OCI-LY3 (cell line): Measurements from ENCODE around the gene LRRC75B.

Experiments used
- H2AFZ ChIP-seq: fragments of 200-600, 300-600 bp; shearing (Covaris generic); 2 replicates; pipeline ENCODE4 v1.6.0; 2014; ENCODE audit warnings: antibody characterized with exemption, low read depth, low read length
- H3K27ac ChIP-seq: fragments of 200-600, 300-600 bp; sonication (generic); 2 replicates; pipeline ENCODE4 v1.5.1; 2014; ENCODE audit warnings: mild to moderate bottlenecking, low read length, moderate library complexity, mixed read lengths
- H3K27me3 ChIP-seq: fragments of 200-600, 300-600 bp; sonication (generic); 2 replicates; pipeline ENCODE4 v1.6.1; 2014; ENCODE audit warnings: low read depth, low read length, mixed read lengths
- H3K36me3 ChIP-seq: fragments of 200-600, 300-600 bp; sonication (generic); replicated peaks from 2 replicates; pipeline ENCODE3; 2014; ENCODE audit warnings: low read depth, low read length, mixed read lengths
- H3K4me1 ChIP-seq: fragments of 300-600, 200-600 bp; sonication (generic); 2 replicates; pipeline ENCODE4 v1.6.1; 2014; ENCODE audit warnings: low read length, mixed read lengths
- H3K4me2 ChIP-seq: fragments of 200-600, 300-600 bp; sonication (generic); 2 replicates; pipeline ENCODE4 v1.6.1; 2014; ENCODE audit warnings: low read length, mixed read lengths
- H3K4me3 ChIP-seq: fragments of 300-600, 200-600 bp; sonication (generic); 2 replicates; pipeline ENCODE4 v1.5.1; 2014; ENCODE audit warnings: antibody characterized with exemption, mild to moderate bottlenecking, low read length, moderate library complexity
- H3K79me2 ChIP-seq: fragments of 300-600, 200-600 bp; shearing (Covaris generic); 2 replicates; pipeline ENCODE4 v1.6.1; 2014; ENCODE audit warnings: mild to moderate bottlenecking, low read length, mixed read lengths
- H3K9ac ChIP-seq: fragments of 300-600, 200-600 bp; shearing (Covaris generic); 2 replicates; pipeline ENCODE4 v1.6.0; 2014; ENCODE audit warnings: mild to moderate bottlenecking, low read length, moderate library complexity
- H3K9me3 ChIP-seq: fragments of 200-600, 300-600 bp; shearing (Covaris generic); 2 replicates; pipeline ENCODE4 v1.6.1; 2014; ENCODE audit warnings: low read length, mixed read lengths; ENCODE audit not compliant: insufficient read depth
- H4K20me1 ChIP-seq: fragments of 200-600, 300-600 bp; sonication (generic); 2 replicates; pipeline ENCODE4 v1.6.1; 2016; ENCODE audit warnings: low read length, mixed read lengths; ENCODE audit not compliant: insufficient read depth
- EZH2phosphoT487 ChIP-seq: fragments of 200-600 bp; shearing (Covaris generic); IDR thresholded peaks from 2 replicates; pipeline ENCODE4 v1.6.1; 2018; ENCODE audit warnings: antibody characterized with exemption, mixed run types, low read depth
- TF ChIP-seq, protein P1 (sequence below): fragments of 200-600, 300-600 bp; sonication (generic); IDR thresholded peaks from 2 replicates; pipeline ENCODE4 v1.5.1; 2014; ENCODE audit warnings: antibody characterized with exemption, low read length, low read depth

The LRRC75B gene

DNA sequence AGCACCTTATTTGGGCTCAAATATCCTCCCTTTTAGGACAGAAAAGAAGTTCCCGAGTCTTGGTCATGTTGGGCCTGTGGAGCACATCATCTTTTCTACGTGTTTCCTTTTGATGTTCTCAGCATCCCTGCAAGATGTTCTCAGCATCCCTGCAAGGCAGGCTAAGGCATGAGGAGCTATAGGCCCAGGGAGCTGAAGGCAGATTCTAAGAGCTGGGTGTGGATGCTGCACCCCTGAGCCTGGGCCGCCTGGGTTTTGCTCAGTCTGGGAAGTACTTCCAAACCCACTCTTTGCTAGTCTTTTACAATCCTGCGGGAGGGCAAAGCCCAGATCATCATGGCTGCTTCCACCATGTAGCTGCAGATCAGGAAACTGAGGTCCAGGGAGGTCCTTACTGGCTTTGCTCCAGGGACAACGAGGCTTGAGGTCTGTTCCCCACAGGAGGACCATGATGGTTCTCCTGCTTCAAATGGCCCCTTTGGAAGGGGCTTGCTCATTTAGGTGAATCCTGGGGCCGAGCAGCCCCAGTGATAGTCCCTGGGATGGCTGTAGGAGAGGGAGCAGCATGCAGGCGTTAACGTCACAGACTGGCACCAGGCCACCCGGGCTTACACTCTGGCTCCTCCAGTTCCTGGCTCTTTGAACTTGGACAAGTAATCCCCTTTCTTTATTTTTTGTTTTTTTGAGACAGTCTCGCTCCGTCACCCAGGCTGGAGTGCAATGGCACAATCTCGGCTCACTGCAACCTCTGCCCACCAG is 10.6 kb downstream of the LRRC75B start:
- Histone ChIP-seq H3K27ac (no peak overlapping the region), H3K4me2 (no peak overlapping the region), H2AFZ (no peak overlapping the region), H3K79me2 (no peaks in the 10 kb centered on the region), H3K9me3 (no peaks in the 10 kb centered on the region), H3K27me3 (no peaks in the 10 kb centered on the region), H3K4me1 (no peaks in the 10 kb centered on the region), H3K9ac (no peak overlapping the region), H3K4me3 (no peak overlapping the region), H3K36me3 (peaks cover 5% of the 10 kb centered on the region), H4K20me1 (no peaks in the 10 kb centered on the region)
- TF ChIP-seq EZH2phosphoT487, result no peak
- TF ChIP-seq, protein P1, sequence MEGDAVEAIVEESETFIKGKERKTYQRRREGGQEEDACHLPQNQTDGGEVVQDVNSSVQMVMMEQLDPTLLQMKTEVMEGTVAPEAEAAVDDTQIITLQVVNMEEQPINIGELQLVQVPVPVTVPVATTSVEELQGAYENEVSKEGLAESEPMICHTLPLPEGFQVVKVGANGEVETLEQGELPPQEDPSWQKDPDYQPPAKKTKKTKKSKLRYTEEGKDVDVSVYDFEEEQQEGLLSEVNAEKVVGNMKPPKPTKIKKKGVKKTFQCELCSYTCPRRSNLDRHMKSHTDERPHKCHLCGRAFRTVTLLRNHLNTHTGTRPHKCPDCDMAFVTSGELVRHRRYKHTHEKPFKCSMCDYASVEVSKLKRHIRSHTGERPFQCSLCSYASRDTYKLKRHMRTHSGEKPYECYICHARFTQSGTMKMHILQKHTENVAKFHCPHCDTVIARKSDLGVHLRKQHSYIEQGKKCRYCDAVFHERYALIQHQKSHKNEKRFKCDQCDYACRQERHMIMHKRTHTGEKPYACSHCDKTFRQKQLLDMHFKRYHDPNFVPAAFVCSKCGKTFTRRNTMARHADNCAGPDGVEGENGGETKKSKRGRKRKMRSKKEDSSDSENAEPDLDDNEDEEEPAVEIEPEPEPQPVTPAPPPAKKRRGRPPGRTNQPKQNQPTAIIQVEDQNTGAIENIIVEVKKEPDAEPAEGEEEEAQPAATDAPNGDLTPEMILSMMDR, result no peak

DNA sequence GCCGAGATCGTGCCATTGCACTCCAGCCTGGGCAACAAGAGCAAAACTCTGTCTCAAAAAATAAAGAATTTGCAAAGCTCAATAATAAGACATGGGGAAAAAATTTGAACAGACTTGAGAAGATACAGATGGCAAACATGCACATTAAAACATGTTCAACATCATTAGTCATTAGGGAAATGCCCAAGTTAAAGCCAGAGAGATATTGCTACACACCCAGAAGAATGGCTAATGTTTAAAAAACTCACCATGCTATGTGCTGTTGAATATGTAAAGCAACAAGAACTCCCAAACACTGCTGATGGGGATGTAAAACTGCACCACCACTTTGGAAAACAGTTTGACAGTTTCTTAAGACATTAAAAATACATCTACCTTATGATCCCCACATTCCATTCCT is 12.6 kb downstream of the LRRC75B start:
- Histone ChIP-seq H3K4me1 (no peaks in the 10 kb centered on the region), H3K4me3 (no peak overlapping the region), H3K9ac (no peak overlapping the region), H3K27ac (no peak overlapping the region), H3K4me2 (no peak overlapping the region), H3K79me2 (no peaks in the 10 kb centered on the region), H3K36me3 (peaks cover 13% of the 10 kb centered on the region), H4K20me1 (no peaks in the 10 kb centered on the region), H2AFZ (no peak overlapping the region), H3K27me3 (no peaks in the 10 kb centered on the region), H3K9me3 (no peaks in the 10 kb centered on the region)
- TF ChIP-seq, protein P1, result no peak
- no peak for TF ChIP-seq EZH2phosphoT487

DNA sequence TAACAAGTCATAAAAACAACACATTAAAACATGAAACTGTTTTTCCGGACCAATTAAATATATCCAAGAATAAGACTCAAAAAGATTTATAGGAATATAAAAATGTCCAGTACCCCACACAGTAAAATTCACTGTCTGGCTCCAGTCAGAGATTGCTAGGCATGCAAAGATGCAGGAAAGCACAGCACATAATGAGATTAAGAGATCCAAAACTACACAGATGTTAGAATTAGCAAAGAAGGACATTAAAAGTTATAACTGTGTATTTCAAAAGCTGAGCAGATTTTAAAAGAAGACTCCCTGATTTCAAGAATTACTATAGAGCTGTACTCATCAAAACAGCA is 13.6 kb downstream of the LRRC75B start:
- H3K4me2 ChIP-seq, result no peak overlapping the region
- H3K4me1 ChIP-seq, result no peaks in the 10 kb centered on the region
- no peaks in the 10 kb centered on the region for H4K20me1 ChIP-seq
- no peak overlapping the region for H3K4me3 ChIP-seq
- H3K9ac ChIP-seq, result no peak overlapping the region
- H3K79me2 ChIP-seq, result no peaks in the 10 kb centered on the region
- no peaks in the 10 kb centered on the region for H3K27me3 ChIP-seq
- no peak overlapping the region for H2AFZ ChIP-seq
- H3K36me3 ChIP-seq, result peaks cover 21% of the 10 kb centered on the region
- no peaks in the 10 kb centered on the region for H3K9me3 ChIP-seq
- TF ChIP-seq, protein P1, result no peak
- TF ChIP-seq EZH2phosphoT487, result no peak
- no peak overlapping the region for H3K27ac ChIP-seq

DNA sequence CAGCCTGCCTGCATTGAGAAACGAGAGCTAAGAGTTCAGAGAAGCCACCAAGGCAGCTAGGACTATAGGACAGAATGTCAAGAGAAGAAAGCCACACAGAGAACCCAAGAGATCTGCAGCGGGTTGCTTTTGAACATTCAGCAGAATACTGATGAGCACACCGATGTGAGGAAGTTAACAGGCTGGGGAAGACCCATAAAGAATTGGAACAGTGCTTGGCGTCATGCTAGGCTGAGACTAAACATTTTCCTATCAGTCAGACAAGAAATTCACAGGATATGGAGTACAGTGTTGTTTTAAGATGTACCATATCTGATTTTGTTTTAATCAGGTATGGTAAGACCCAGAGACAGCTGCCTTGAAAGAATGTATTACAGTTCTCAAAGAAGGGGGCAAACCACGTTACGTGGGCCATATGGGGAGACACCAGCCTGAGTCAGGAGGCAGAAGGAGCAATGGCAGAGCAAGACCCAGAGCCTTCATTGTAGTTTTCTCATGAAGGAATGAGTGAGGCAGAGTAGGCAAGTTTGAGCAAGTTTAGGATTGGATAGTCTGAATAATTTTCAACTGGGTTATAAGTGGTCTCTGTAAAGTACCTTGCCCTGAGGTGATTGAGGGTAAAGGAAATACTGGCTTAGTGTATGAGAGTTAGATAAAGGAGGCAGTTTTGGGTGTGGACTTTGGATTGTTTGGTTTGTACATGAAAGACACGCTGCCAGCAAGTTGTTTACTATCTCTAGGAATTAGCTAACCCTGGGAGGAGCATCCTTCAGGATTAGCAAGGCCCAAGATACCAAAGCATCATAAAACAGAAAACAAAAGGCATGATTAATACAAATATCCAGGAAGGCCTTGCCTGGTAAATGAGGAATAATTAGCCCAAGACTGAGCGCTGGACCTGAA is 14.3 kb downstream of the LRRC75B start:
- Histone ChIP-seq H4K20me1 (no peaks in the 10 kb centered on the region), H3K36me3 (peaks cover 26% of the 10 kb centered on the region), H2AFZ (no peak overlapping the region), H3K4me3 (no peak overlapping the region), H3K9ac (no peak overlapping the region), H3K4me1 (no peaks in the 10 kb centered on the region), H3K79me2 (no peaks in the 10 kb centered on the region), H3K27me3 (no peaks in the 10 kb centered on the region), H3K27ac (no peak overlapping the region), H3K9me3 (no peaks in the 10 kb centered on the region), H3K4me2 (no peak overlapping the region)
- TF ChIP-seq, protein P1, result no peak
- TF ChIP-seq EZH2phosphoT487, result no peak
